Endodermal cell (in vitro differentiated cells): ENCODE measurements around the gene CNTNAP4. TPM values are rescaled to one million over a fixed set of nuclear protein-coding genes. Genes with fewer than 3 reads are reported as not detected.

Source experiments
- DNase-seq: peaks from one replicate; pipeline ENCODE4 v3.0.0-alpha.2; 2017
- H3K27ac ChIP-seq: 2 replicates; pipeline ENCODE4 v1.5.1; 2013; ENCODE audit warnings: mild to moderate bottlenecking, low read depth, low read length, moderate library complexity
- H3K27me3 ChIP-seq: 2 replicates; pipeline ENCODE4 v1.6.1; 2013; ENCODE audit warnings: mild to moderate bottlenecking, low read length, moderate library complexity; ENCODE audit not compliant: insufficient read depth, control insufficient read depth, poor library complexity, severe bottlenecking
- H3K36me3 ChIP-seq: 2 replicates; pipeline ENCODE4 v1.7.0; 2013; ENCODE audit warnings: mild to moderate bottlenecking, low read length, moderate library complexity; ENCODE audit not compliant: control insufficient read depth, insufficient read depth
- H3K4me1 ChIP-seq: one replicate; pipeline ENCODE4 v1.7.0; 2013; ENCODE audit warnings: low read length; ENCODE audit not compliant: control insufficient read depth, insufficient read depth
- H3K4me3 ChIP-seq: 2 replicates; pipeline ENCODE4 v1.5.1; 2013; ENCODE audit warnings: mild to moderate bottlenecking, low read length, moderate library complexity
- H3K9ac ChIP-seq: 2 replicates; pipeline ENCODE4 v1.6.1; 2013; ENCODE audit warnings: mild to moderate bottlenecking, low read length, moderate library complexity; ENCODE audit not compliant: poor library complexity, severe bottlenecking; ENCODE audit errors: extremely low read depth
- H3K9me3 ChIP-seq: 2 replicates; pipeline ENCODE4 v1.6.1; 2013; ENCODE audit warnings: mild to moderate bottlenecking, low read length, moderate library complexity; ENCODE audit not compliant: control insufficient read depth
- H3K27ac Mint-ChIP-seq: 2 replicates; pipeline ENCODE4 v1.8.0; 2020; ENCODE audit warnings: mixed read lengths
- H3K27me3 Mint-ChIP-seq: 2 replicates; pipeline ENCODE4 v1.8.0; 2021; ENCODE audit warnings: mild to moderate bottlenecking, mixed read lengths; ENCODE audit not compliant: insufficient read depth
- H3K36me3 Mint-ChIP-seq: 2 replicates; pipeline ENCODE4 v1.8.0; 2020; ENCODE audit warnings: low read depth, mixed read lengths
- H3K4me1 Mint-ChIP-seq: 2 replicates; pipeline ENCODE4 v1.8.0; 2020; ENCODE audit warnings: mixed read lengths
- H3K4me3 Mint-ChIP-seq: 2 replicates; pipeline ENCODE4 v1.8.0; 2020; ENCODE audit warnings: mild to moderate bottlenecking, moderate library complexity, mixed read lengths
- H3K9me3 Mint-ChIP-seq: 2 replicates; pipeline ENCODE4 v1.8.0; 2020; ENCODE audit warnings: mild to moderate bottlenecking, mixed read lengths
- CTCF ChIP-seq: fragments of 200-600 bp; sonication (generic); conservative IDR thresholded peaks from 2 replicates; pipeline ENCODE4 v1.5.0; 2021; ENCODE audit warnings: antibody characterized with exemption, mild to moderate bottlenecking
- WGBS, 2 experiments: methylation state at CpG; one replicate each; pipeline versions ENCODE4 v1.1.5 to v1.1.7; 2013; ENCODE audit warnings: missing lambda C conversion rate in 2 of 2, mixed read lengths in 1 of 2; ENCODE audit not compliant: insufficient coverage in 1 of 2, insufficient read length in 1 of 2; 5-methylcytosine and 5-hydroxymethylcytosine counted together
- total RNA-seq, 2 donors: library from RNA; stranded (reverse); fragmentation: NEBNext Ultra II Directional in 1 of 2; extraction: Animal tissue kit (Norgen Biotek cat#: 25700) in 1 of 2; gene quantifications; 2 replicates in 1 of 2; 3 replicates in 1 of 2; pipeline ENCODE4 v1.2.1, GENCODE V29; 2021

The CNTNAP4 gene
- total RNA-seq, 2 donors from 2014 or later, result 0.24 to 0.55 TPM

DNA sequence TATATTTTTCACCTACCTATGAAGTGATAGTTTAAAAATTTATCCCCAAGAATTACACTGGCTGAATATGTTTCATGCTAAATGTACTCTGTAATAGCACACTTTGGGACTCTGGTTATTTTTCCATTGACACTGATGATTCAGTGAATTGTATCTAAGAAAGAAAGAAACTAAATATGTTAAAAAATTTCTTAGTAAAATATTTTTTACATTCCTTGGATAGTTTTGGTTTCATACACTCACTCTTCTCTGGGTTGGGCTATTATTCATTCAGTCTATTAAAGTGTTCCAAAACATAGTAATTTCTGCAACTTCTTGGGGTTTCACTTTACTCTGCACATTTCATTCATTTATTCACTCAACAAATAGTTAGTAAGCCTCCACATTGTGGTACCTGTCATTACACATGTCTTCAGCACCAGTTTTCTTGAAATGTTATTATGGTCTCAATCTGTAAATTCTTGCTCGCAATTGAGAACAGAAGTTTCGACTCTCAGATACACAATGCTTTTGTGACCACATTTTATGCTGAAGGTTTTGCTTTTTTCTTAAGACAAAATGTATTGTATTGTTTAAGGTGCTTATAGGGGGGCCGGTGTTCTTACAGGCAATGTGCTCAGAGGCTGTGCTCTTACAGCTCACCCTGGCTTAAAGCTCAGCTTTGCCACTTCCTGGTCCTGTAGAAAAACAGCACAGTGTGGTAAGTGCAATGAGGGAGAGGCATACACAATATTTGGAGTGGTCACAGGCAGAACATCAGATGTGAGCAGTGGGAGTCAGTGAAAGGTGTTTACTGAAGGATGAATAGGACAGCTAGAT lies 17.4 kb downstream of the CNTNAP4 start:
- no peak for DNase-seq
- H3K27ac Mint-ChIP-seq, result no peak overlapping the region
- Histone ChIP-seq H3K9ac (no peak overlapping the region), H3K4me3 (no peak overlapping the region), H3K9me3 (no peaks in the 10 kb centered on the region), H3K27ac (no peak overlapping the region), H3K27me3 (no peaks in the 10 kb centered on the region), H3K36me3 (no peaks in the 10 kb centered on the region), H3K4me1 (no peaks in the 10 kb centered on the region)
- no peaks in the 10 kb centered on the region for H3K9me3 Mint-ChIP-seq
- TF ChIP-seq CTCF, result no peak
- no peaks in the 10 kb centered on the region for H3K4me1 Mint-ChIP-seq
- peaks cover 24% of the 10 kb centered on the region for H3K27me3 Mint-ChIP-seq
- no peaks in the 10 kb centered on the region for H3K36me3 Mint-ChIP-seq
- no peak overlapping the region for H3K4me3 Mint-ChIP-seq
- 83 to 100% methylated on average over 2 to 3 of the region's 3 CpGs for whole genome bisulfite sequencing, 2 experiments

DNA sequence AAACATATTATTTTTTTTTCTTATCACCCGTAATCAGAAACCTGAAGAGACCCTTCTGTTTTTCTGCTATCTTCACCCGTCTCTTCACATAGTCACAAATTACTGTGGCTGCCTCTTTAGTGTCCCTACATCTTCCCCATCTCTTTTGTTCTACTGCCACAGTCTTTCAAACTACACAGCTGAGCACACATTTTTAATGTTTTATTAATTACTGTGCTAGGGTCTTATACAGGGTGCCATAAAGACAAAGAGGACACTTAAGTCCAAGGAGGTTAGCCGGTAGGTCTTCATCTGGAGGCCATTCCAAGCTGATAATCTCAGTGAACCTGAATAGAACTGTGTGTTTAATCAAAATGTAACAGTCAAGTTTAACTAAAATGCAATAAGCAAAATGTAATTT lies 20.7 kb downstream of the CNTNAP4 start:
- no peaks in the 10 kb centered on the region for H3K9me3 Mint-ChIP-seq
- Histone ChIP-seq H3K27me3 (no peaks in the 10 kb centered on the region), H3K27ac (no peak overlapping the region), H3K4me1 (no peaks in the 10 kb centered on the region), H3K4me3 (no peak overlapping the region), H3K36me3 (no peaks in the 10 kb centered on the region), H3K9me3 (no peaks in the 10 kb centered on the region), H3K9ac (no peak overlapping the region)
- H3K36me3 Mint-ChIP-seq, result no peaks in the 10 kb centered on the region
- 91 to 92% methylated on average over 3 of the region's 3 CpGs for WGBS, 2 experiments
- H3K27ac Mint-ChIP-seq, result no peak overlapping the region
- peaks cover 14% of the 10 kb centered on the region for H3K27me3 Mint-ChIP-seq
- DNase-seq, result no peak
- no peaks in the 10 kb centered on the region for H3K4me1 Mint-ChIP-seq
- TF ChIP-seq CTCF, result no peak
- H3K4me3 Mint-ChIP-seq, result no peak overlapping the region

DNA sequence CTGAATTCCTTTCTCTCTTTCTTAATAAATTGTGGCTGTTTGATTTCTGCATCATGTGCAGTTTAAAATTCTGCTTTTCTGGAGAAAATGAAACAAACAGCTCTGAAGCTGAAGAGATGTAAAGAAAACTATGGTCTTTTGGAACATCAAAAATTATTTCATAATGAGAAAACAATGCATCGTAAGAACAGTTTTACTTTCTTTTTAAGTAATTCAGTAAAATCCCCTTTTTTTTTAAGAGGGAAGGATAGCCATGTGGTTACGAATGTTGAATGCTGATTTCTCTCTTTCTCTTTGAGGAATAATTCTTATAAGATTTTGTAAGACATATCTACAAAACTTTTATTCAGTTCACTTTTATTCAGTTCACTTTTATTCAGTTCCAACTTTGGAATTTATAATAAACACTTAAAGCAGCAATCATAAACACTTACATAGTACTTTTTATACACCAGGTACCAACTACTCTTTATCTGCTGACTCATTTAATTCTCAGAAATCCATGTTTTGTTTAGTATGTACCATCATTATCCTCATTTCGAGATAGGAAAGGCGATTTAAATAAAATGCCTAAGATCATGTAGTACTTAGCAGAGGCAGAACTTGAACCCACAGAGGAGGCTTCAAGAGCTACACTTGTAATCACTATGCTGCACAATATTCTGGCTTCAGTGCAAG lies 26.6 kb downstream of the CNTNAP4 start:
- peaks cover 6% of the 10 kb centered on the region for H3K27me3 Mint-ChIP-seq
- no peaks in the 10 kb centered on the region for H3K9me3 ChIP-seq
- no peak for DNase-seq
- WGBS, 2 experiments, result 80 to 90% methylated on average over 2 to 4 of the region's 4 CpGs
- no peaks in the 10 kb centered on the region for H3K4me1 Mint-ChIP-seq
- H3K27ac ChIP-seq, result no peak overlapping the region
- no peaks in the 10 kb centered on the region for H3K36me3 ChIP-seq
- no peak overlapping the region for H3K9ac ChIP-seq
- H3K27me3 ChIP-seq, result no peaks in the 10 kb centered on the region
- no peaks in the 10 kb centered on the region for H3K36me3 Mint-ChIP-seq
- no peak overlapping the region for H3K27ac Mint-ChIP-seq
- H3K4me1 ChIP-seq, result no peaks in the 10 kb centered on the region
- H3K4me3 ChIP-seq, result no peak overlapping the region
- no peak overlapping the region for H3K4me3 Mint-ChIP-seq
- H3K9me3 Mint-ChIP-seq, result no peaks in the 10 kb centered on the region
- no peak for TF ChIP-seq CTCF
